Fibroblast of lung (primary cell): ENCODE measurements around the gene SNAP29.

Experiments
- CTCF ChIP-seq, 2 donors: IDR thresholded peaks in 1 of 2; conservative IDR thresholded peaks in 1 of 2; 1 replicate in 1 of 2; 2 replicates in 1 of 2; pipeline ENCODE4 v1.5.1; 2011 to 2012; ENCODE audit warnings: low read length in 2 of 2, control low read depth in 1 of 2, inconsistent platforms in 1 of 2, low read depth in 1 of 2, mild to moderate bottlenecking in 1 of 2
- EZH2 ChIP-seq: IDR thresholded peaks from 2 replicates; pipeline ENCODE4 v1.5.1; 2012; ENCODE audit warnings: low read length, control low read depth, mild to moderate bottlenecking; ENCODE audit errors: missing control alignments

- TF ChIP-seq CTCF (conservative IDR thresholded peaks at IDR 0.05 in 1 of 2, IDR thresholded peaks at IDR 0.05 in 1 of 2; ENCODE audit: low read depth in 1 of 2, low read length in 2 of 2), result no peak
- no peak for TF ChIP-seq EZH2
These were observed 6.5 kb downstream of the SNAP29 start for GRCh38 chr22:20865331-20865730.
